GM10847 (cell line): ENCODE measurements around the gene CCDC171.

Experiments used
- POLR2A ChIP-seq: IDR thresholded peaks from 2 replicates; pipeline ENCODE4 v1.6.1; 2011; ENCODE audit not compliant: insufficient read length; ENCODE audit errors: extremely low read depth

The CCDC171 gene

GRCh38 chr9:15769547-15769946, 216.7 kb downstream of the CCDC171 start:
- no peak for TF ChIP-seq POLR2A

DNA sequence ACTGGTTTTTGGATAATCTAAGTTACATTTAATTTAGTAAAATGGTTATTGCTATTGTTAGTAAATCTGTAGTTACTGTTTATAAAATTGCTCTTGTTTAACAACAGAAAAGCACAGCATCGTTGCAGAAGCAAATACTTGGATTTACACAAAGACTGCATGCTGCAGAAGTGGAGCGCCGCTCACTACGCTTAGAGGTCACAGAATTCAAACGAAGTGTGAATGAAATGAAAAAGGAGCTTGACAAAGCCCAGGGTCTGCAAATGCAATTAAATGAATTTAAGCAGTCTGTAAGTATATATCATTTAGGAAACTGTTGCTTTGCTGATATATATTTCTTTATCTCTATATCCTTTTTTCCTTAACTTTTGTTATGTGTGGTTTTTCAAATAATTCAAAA, 226.0 kb downstream of the CCDC171 start:
- TF ChIP-seq POLR2A = no peak

GRCh38 chr9:15782106-15782505, 229.3 kb downstream of the CCDC171 start:
- TF ChIP-seq POLR2A = no peak

DNA sequence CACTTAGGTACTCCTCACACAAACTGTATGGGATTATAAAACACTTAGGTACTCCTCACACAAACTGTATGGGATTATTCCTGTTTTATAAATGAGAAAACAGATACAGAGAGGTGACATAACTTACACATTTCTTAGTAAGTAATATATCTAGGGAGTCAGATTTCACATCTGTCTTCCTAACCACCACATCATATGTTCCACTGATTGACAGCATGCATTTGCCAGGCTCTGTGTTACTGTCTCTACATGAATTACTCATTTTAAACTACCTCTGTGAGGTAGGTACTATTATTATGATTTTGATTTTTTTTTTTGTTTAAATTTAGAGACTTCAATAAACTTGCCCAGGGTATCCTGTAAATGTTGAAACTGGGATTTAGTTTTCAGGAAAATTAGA, 232.7 kb downstream of the CCDC171 start:
- no peak for TF ChIP-seq POLR2A

- TF ChIP-seq POLR2A = no peak
These were observed 233.8 kb downstream of the CCDC171 start for GRCh38 chr9:15786616-15787015.

- TF ChIP-seq POLR2A = no peak
These were observed 260.2 kb downstream of the CCDC171 start for GRCh38 chr9:15813076-15813475.

- TF ChIP-seq POLR2A = no peak
These were observed 271.5 kb downstream of the CCDC171 start for GRCh38 chr9:15824310-15824709.

DNA sequence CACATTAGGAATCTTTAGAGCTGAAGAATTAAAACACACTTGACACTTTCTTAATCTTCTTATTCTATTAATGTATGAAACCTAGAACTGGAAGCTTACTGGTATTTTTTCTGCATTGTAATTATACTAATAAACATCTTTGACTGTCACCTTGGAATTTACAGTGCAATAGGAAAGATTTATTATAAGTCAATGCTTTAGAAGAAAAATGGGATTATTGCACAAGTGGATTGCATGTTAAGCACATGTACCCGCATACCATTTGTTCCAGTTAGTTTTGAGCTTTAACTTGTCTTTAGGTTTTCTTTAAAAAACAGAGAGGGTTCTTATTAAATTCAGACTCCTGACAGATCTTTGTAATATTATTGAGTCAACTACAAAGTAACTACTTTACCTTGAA, 278.5 kb downstream of the CCDC171 start:
- no peak for TF ChIP-seq POLR2A

- TF ChIP-seq POLR2A = no peak
These were observed 281.7 kb downstream of the CCDC171 start for GRCh38 chr9:15834541-15834940.

DNA sequence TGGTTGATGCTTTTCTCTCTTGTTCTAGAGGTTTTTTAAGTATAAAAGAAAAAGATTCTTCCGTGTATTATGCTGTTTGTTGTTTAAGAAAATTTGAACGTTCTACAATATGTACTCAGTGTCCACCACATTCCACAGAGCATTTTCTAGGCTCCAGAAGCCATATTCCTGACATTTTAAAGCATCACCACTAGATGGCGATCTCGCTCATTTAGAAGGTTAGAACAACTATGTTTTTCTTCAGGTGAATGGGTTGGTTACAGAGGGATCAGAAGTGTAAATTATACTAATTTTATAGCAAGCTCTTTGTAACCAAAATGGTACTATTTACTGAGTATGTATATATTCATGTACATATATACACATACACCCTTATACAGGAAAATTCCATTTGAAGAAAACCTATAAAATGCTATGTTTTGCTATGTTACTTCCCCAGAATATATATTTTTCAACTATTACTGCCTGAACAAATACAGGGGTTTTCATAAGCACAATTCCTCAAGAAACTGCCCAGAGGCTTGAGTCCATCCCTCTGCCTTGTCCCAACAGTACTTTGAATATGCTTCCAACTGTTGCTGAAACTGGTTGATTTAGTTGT, 284.3 kb downstream of the CCDC171 start:
- TF ChIP-seq POLR2A = no peak

GRCh38 chr9:15842051-15842450, 289.2 kb downstream of the CCDC171 start:
- no peak for TF ChIP-seq POLR2A

- no peak for TF ChIP-seq POLR2A
These were observed 290.5 kb downstream of the CCDC171 start for GRCh38 chr9:15843316-15843715.

GRCh38 chr9:15843931-15844330, 291.1 kb downstream of the CCDC171 start:
- TF ChIP-seq POLR2A = no peak

DNA sequence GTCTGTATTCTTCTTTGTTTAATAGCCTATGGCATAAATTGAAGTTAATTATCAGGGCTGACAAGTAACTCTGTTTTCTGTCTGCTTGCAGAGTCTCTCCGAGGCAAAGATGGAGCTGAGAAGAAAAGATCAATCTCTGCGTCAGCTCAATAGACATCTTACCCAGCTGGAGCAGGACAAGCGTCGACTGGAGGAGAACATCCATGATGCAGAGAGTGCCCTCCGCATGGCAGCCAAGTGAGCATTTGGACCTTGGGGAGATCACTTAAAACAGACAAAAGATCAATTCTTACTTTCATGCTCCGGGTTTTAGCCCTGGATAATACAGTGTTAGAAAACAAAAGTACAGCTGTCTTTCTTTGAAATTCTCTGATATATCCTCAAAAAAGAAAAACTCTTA, 293.8 kb downstream of the CCDC171 start:
- TF ChIP-seq POLR2A = no peak

- no peak for TF ChIP-seq POLR2A
These were observed 297.0 kb downstream of the CCDC171 start for GRCh38 chr9:15849871-15850270.

GRCh38 chr9:15851766-15852165, 298.9 kb downstream of the CCDC171 start:
- no peak for TF ChIP-seq POLR2A

- TF ChIP-seq POLR2A = no peak
These were observed 303.7 kb downstream of the CCDC171 start for GRCh38 chr9:15856591-15856990.

- no peak for TF ChIP-seq POLR2A
These were observed 314.5 kb downstream of the CCDC171 start for GRCh38 chr9:15867334-15867733.

DNA sequence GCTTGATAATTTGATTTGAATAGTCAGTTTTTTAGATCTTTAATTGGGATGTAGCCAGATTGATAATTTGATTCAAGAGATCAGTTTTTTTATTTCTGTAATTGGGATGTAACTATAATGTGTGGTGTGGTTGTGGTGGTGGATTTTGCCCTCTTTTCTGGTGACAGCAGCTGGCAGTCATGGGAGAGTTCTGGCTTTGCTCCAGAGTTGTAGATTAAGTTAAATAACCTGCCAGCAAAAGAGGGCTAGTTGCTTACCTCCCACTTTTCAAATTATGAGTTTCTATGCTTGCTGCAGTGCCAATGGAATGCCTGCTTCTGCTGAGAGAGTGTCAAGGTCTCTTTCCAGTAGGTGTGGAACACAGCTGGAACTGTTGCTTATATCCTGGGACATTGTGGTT, 315.1 kb downstream of the CCDC171 start:
- TF ChIP-seq POLR2A = no peak
